ENCODE measurements around the gene RPP21.

- no peak for TF ChIP-seq CTCF (IDR thresholded peaks at IDR 0.05; ENCODE audit: low read depth, low read length)
- no peak for TF ChIP-seq EZH2phosphoT487 (IDR thresholded peaks at IDR 0.05; ENCODE audit: low read depth)
Measured at GRCh38 chr6:30304002-30304401, 41.0 kb upstream of the RPP21 start.

Measured in OCI-LY3 (cell line).